ENCODE measurements around the gene OSBPL5.

Gene OSBPL5

GRCh38 chr11:3165152-3165705 lies at the start of gene OSBPL5:
Gene OSBPL5, minus strand, starts transcription at chr11:3165310. Its CDS starts 36,162 bp downstream, at chr11:3129148.
- FAIRE-seq (no peak), DNase-seq (ENCODE audit: extremely low spot score, insufficient read length, low read depth) (no peak)

- no peak for DNase-seq (ENCODE audit: extremely low spot score, insufficient read length, low read depth)
Measured at GRCh38 chr11:3214420-3214699, 49.2 kb upstream of the OSBPL5 start.

GRCh38 chr11:3213659-3214419 lies 48.7 kb upstream of the OSBPL5 start:
- FAIRE-seq: no peak
- no peak for DNase-seq (ENCODE audit: extremely low spot score, insufficient read length, low read depth)

More at GRCh38 chr11:3214420-3214699, 49.2 kb upstream of the OSBPL5 start:
- FAIRE-seq: no peak

- FAIRE-seq: no peak
- no peak for DNase-seq (ENCODE audit: extremely low spot score, insufficient read length, low read depth)
Measured at GRCh38 chr11:3208272-3208671, 43.2 kb upstream of the OSBPL5 start.

GRCh38 chr11:3207526-3208189 lies 42.5 kb upstream of the OSBPL5 start:
- no peak for FAIRE-seq
- no peak for DNase-seq (ENCODE audit: extremely low spot score, insufficient read length, low read depth)

GRCh38 chr11:3206922-3207204 lies 41.8 kb upstream of the OSBPL5 start:
- FAIRE-seq: no peak
- DNase-seq (ENCODE audit: extremely low spot score, insufficient read length, low read depth): no peak

GRCh38 chr11:3206156-3206921 lies 41.2 kb upstream of the OSBPL5 start:
- FAIRE-seq (no peak), DNase-seq (ENCODE audit: extremely low spot score, insufficient read length, low read depth) (no peak)

- FAIRE-seq (no peak), DNase-seq (ENCODE audit: extremely low spot score, insufficient read length, low read depth) (no peak)
Measured at GRCh38 chr11:3205261-3206155, 40.4 kb upstream of the OSBPL5 start.

GRCh38 chr11:3204141-3205015 lies 39.3 kb upstream of the OSBPL5 start:
- no peak for FAIRE-seq
- no peak for DNase-seq (ENCODE audit: extremely low spot score, insufficient read length, low read depth)

GRCh38 chr11:3203221-3204043 lies 38.3 kb upstream of the OSBPL5 start:
- FAIRE-seq (no peak), DNase-seq (ENCODE audit: extremely low spot score, insufficient read length, low read depth) (no peak)

GRCh38 chr11:3202759-3203158 lies 37.6 kb upstream of the OSBPL5 start:
- FAIRE-seq (no peak), DNase-seq (ENCODE audit: extremely low spot score, insufficient read length, low read depth) (no peak)

- DNase-seq (ENCODE audit: extremely low spot score, insufficient read length, low read depth) (no peak), FAIRE-seq (no peak)
Measured at GRCh38 chr11:3202305-3202704, 37.2 kb upstream of the OSBPL5 start.

- DNase-seq (ENCODE audit: extremely low spot score, insufficient read length, low read depth): no peak
- no peak for FAIRE-seq
Measured at GRCh38 chr11:3201677-3202181, 36.6 kb upstream of the OSBPL5 start.

- DNase-seq (ENCODE audit: extremely low spot score, insufficient read length, low read depth): no peak
- no peak for FAIRE-seq
Measured at GRCh38 chr11:3201112-3201581, 36.0 kb upstream of the OSBPL5 start.

GRCh38 chr11:3200388-3201111 lies 35.4 kb upstream of the OSBPL5 start:
- FAIRE-seq (no peak), DNase-seq (ENCODE audit: extremely low spot score, insufficient read length, low read depth) (no peak)

- FAIRE-seq: no peak
- DNase-seq (ENCODE audit: extremely low spot score, insufficient read length, low read depth): no peak
Measured at GRCh38 chr11:3199537-3200295, 34.6 kb upstream of the OSBPL5 start.

- DNase-seq (ENCODE audit: extremely low spot score, insufficient read length, low read depth): no peak
- no peak for FAIRE-seq
Measured at GRCh38 chr11:3198815-3199214, 33.7 kb upstream of the OSBPL5 start.

All from GM18507 (cell line).